ENCODE results near the gene PMEPA1.

PMEPA1 gene

DNA sequence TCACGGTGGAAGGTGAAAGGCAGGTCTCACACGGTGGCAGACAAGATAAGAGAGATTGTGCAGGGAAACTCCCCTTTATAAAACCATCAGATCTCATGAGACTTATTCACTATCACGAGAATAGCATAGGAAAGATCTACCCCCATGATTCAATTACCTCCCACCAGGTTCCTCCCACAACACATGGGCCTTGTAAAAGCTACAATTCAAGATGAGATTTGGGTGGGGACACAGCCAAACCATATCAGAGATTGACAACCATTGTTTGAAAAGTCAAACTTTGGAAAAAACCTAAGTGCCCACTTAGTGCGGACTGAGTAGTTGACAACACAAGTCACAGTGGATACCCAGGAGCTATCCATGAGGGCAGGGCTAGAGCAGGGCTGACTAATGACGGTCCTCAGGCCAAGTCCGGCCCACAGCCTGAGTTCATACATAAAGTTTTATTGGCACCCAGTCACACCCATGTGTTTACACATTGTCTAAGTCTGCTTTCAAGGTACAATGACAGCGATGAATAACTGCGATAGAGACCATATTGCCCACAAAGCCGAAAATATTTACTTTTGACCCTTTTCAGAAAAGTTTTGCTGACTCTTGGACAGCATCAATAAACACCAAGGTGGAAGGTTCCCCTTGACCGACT lies 33.8 kb upstream of the PMEPA1 start:
- no peaks in the 10 kb centered on the region for H4K20me1 ChIP-seq (ENCODE audit: control insufficient read depth, insufficient read depth, low read depth, low read length)
- no peaks in the 10 kb centered on the region for H3F3A ChIP-seq (ENCODE audit: control insufficient read depth, insufficient read depth)
- peaks cover 1% of the 10 kb centered on the region; the same call in 1 of the 2 replicates for H3K4me1 ChIP-seq (ENCODE audit: control insufficient read depth, low read length)
- H3K9me2 ChIP-seq (replicated peaks; ENCODE audit: control insufficient read depth, low read length): no peaks in the 10 kb centered on the region
- H3K4me2 ChIP-seq (ENCODE audit: low read length): no peak overlapping the region
- no peak for TF ChIP-seq EZH2phosphoT487 (IDR thresholded peaks at IDR 0.05; ENCODE audit: borderline replicate concordance, low read length)
- TF ChIP-seq, protein P1, sequence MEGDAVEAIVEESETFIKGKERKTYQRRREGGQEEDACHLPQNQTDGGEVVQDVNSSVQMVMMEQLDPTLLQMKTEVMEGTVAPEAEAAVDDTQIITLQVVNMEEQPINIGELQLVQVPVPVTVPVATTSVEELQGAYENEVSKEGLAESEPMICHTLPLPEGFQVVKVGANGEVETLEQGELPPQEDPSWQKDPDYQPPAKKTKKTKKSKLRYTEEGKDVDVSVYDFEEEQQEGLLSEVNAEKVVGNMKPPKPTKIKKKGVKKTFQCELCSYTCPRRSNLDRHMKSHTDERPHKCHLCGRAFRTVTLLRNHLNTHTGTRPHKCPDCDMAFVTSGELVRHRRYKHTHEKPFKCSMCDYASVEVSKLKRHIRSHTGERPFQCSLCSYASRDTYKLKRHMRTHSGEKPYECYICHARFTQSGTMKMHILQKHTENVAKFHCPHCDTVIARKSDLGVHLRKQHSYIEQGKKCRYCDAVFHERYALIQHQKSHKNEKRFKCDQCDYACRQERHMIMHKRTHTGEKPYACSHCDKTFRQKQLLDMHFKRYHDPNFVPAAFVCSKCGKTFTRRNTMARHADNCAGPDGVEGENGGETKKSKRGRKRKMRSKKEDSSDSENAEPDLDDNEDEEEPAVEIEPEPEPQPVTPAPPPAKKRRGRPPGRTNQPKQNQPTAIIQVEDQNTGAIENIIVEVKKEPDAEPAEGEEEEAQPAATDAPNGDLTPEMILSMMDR (IDR thresholded peaks at IDR 0.05; ENCODE audit: low read depth, low read length, poor library complexity, severe bottlenecking): no peak
- H3K9me3 ChIP-seq (ENCODE audit: control insufficient read depth, insufficient read depth, low read length): no peaks in the 10 kb centered on the region
- H3K79me2 ChIP-seq (ENCODE audit: control insufficient read depth, low read length): no peaks in the 10 kb centered on the region
- H3K27ac ChIP-seq (ENCODE audit: low read depth, low read length): no peak overlapping the region
- peaks cover 21% of the 10 kb centered on the region for H3K27me3 ChIP-seq (ENCODE audit: control insufficient read depth, low read length)
- no peak overlapping the region for H3K4me3 ChIP-seq (ENCODE audit: low read length)
- no peaks in the 10 kb centered on the region for H3K36me3 ChIP-seq (ENCODE audit: control insufficient read depth, low read length)

DNA sequence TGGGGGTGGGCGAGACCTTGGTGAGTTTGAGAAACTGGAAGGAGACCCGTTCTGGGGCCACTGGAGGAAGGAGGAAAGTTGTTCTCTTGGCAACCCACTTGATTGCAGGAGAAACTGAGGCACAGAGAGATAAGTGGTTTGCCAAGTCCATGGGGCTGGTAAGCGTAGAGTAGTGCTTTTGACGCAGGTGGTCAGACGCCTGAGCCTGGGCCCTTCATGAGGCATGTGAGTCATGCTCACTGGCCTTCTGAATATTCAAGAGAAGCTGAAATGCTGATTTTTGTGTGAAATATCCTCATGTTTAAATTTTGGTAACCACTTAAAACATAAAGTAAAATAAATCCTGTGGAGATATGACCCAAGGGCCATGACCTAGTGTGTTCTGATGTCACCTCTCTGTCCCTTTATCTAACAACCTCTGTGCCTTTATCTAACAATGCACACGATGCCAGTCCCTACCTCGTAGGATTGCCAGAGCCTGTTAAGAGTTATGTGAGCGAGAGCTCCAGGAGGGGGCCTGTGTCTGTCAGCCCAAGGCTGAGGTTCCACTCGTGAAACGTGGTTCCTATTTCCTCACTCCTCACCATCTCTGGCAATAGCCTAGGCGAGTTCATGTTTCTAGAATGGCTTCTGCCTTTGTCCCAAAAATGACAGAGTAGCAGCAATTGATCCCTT lies 32.8 kb upstream of the PMEPA1 start:
- no peak overlapping the region for H3K4me3 ChIP-seq (ENCODE audit: low read length)
- H3K27ac ChIP-seq (ENCODE audit: low read depth, low read length): no peak overlapping the region
- no peaks in the 10 kb centered on the region for H3K4me1 ChIP-seq (ENCODE audit: control insufficient read depth, low read length)
- no peaks in the 10 kb centered on the region for H3K9me2 ChIP-seq (replicated peaks; ENCODE audit: control insufficient read depth, low read length)
- H3K4me2 ChIP-seq (ENCODE audit: low read length): no peak overlapping the region
- no peaks in the 10 kb centered on the region for H4K20me1 ChIP-seq (ENCODE audit: control insufficient read depth, insufficient read depth, low read depth, low read length)
- TF ChIP-seq, protein P1 (IDR thresholded peaks at IDR 0.05; ENCODE audit: low read depth, low read length, poor library complexity, severe bottlenecking): no peak
- TF ChIP-seq EZH2phosphoT487 (IDR thresholded peaks at IDR 0.05; ENCODE audit: borderline replicate concordance, low read length): no peak
- no peaks in the 10 kb centered on the region for H3K36me3 ChIP-seq (ENCODE audit: control insufficient read depth, low read length)
- H3F3A ChIP-seq (ENCODE audit: control insufficient read depth, insufficient read depth): no peaks in the 10 kb centered on the region
- no peaks in the 10 kb centered on the region for H3K9me3 ChIP-seq (ENCODE audit: control insufficient read depth, insufficient read depth, low read length)
- H3K27me3 ChIP-seq (ENCODE audit: control insufficient read depth, low read length): peaks cover 12% of the 10 kb centered on the region
- H3K79me2 ChIP-seq (ENCODE audit: control insufficient read depth, low read length): no peaks in the 10 kb centered on the region

DNA sequence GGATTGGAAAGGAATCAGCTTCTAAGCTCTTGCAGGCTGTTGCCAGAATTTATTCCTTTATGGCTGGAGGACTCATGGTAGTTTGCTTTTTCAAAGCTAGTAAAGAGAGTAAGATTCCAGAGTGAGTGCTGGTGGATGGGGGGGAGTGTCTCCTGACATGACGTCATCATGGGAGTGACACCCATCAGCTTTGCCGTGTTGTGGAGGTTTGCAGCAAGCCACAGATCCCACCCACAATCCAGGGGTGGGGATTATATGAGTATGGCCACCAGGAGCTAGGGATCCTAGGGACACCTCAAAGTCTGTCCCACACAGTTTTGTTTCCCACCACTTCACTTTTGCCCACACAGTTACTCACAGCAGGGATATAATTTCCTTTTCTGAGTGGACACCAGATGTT lies 28.7 kb upstream of the PMEPA1 start:
- Histone ChIP-seq H3K36me3 (ENCODE audit: control insufficient read depth, low read length) (no peaks in the 10 kb centered on the region), H3K9me2 (replicated peaks; ENCODE audit: control insufficient read depth, low read length) (no peaks in the 10 kb centered on the region), H3K79me2 (ENCODE audit: control insufficient read depth, low read length) (no peaks in the 10 kb centered on the region), H3F3A (ENCODE audit: control insufficient read depth, insufficient read depth) (no peaks in the 10 kb centered on the region), H3K4me1 (ENCODE audit: control insufficient read depth, low read length) (no peaks in the 10 kb centered on the region), H4K20me1 (ENCODE audit: control insufficient read depth, insufficient read depth, low read depth, low read length) (no peaks in the 10 kb centered on the region), H3K27ac (ENCODE audit: low read depth, low read length) (no peak overlapping the region), H3K9me3 (ENCODE audit: control insufficient read depth, insufficient read depth, low read length) (no peaks in the 10 kb centered on the region), H3K4me3 (ENCODE audit: low read length) (no peak overlapping the region), H3K27me3 (ENCODE audit: control insufficient read depth, low read length) (peaks cover 12% of the 10 kb centered on the region), H3K4me2 (ENCODE audit: low read length) (no peak overlapping the region)
- TF ChIP-seq EZH2phosphoT487 (IDR thresholded peaks at IDR 0.05; ENCODE audit: borderline replicate concordance, low read length): no peak
- TF ChIP-seq, protein P1 (IDR thresholded peaks at IDR 0.05; ENCODE audit: low read depth, low read length, poor library complexity, severe bottlenecking): no peak
